Sigmoid colon (tissue), 7 donors: ENCODE measurements around the gene CMSS1. TPM values are rescaled to one million over a fixed set of nuclear protein-coding genes. Genes with fewer than 3 reads are reported as not detected.

Experiments used
- DNase-seq: peaks from one replicate; pipeline ENCODE4 v3.0.0-alpha.2; 2019
- H3K27ac ChIP-seq, 4 donors: fragments of 200-600 bp; sonication (generic); one replicate each; pipeline ENCODE4 v1.5.1; 2016 to 2019; ENCODE audit warnings: mild to moderate bottlenecking in 1 of 4
- H3K27me3 ChIP-seq, 3 donors: fragments of 200-600 bp; sonication (generic); one replicate each; pipeline ENCODE4 v1.5.1; 2019; ENCODE audit warnings: mild to moderate bottlenecking in 1 of 3
- H3K36me3 ChIP-seq, 4 donors: fragments of 200-600 bp; sonication (generic); one replicate each; pipeline ENCODE4 v1.5.1; 2016 to 2019
- H3K4me1 ChIP-seq, 4 donors: fragments of 200-600 bp; sonication (generic); one replicate each; pipeline ENCODE4 v1.5.1; 2017 to 2019
- H3K4me3 ChIP-seq, 4 donors: fragments of 200-600 bp; sonication (generic); one replicate each; pipeline ENCODE4 v1.5.1; 2017 to 2019; ENCODE audit warnings: mild to moderate bottlenecking in 2 of 4, moderate library complexity in 1 of 4
- H3K9me3 ChIP-seq, 4 donors: fragments of 200-600 bp in 3 of 4; sonication (generic) in 3 of 4; one replicate each; pipeline versions ENCODE4 v1.5.1 to v1.6.1; 2013 to 2019
- EP300 ChIP-seq, 4 donors: sonication (generic); formaldehyde crosslinking; IDR thresholded peaks; one replicate each; pipeline ENCODE4 v1.6.1; 2017; ENCODE audit warnings: antibody characterized with exemption in 4 of 4
- POLR2A ChIP-seq, 2 donors: fragments of 450-650 bp; IDR thresholded peaks; one replicate each; pipeline ENCODE4 v1.6.1; 2016; ENCODE audit warnings: antibody characterized with exemption in 2 of 2, mild to moderate bottlenecking in 2 of 2, moderate library complexity in 2 of 2
- POLR2AphosphoS5 ChIP-seq, 4 donors: sonication (generic); formaldehyde crosslinking; IDR thresholded peaks; one replicate each; pipeline ENCODE4 v1.6.1; 2017; ENCODE audit warnings: antibody characterized with exemption in 4 of 4
- WGBS, 2 donors: extraction: QIAGEN DNeasy Blood & Tissue Kit; methylation state at CpG; one replicate each; pipeline ENCODE4 v1.1.7; 2013; 5-methylcytosine and 5-hydroxymethylcytosine counted together
- intact Hi-C: fragments of 100-400 bp; cut with DNase I; formaldehyde crosslinking; loops from one replicate; pipeline ENCODE4 v1.15.1; 2023
- polyA plus RNA-seq, 3 donors: library from polyadenylated mRNA; stranded (reverse); fragments of 200-250 nt; gene quantifications; one replicate each; pipeline ENCODE4 v1.2.3, GENCODE V29; 2013
- total RNA-seq, 4 donors: library from RNA; depleted of rRNA; stranded (reverse); fragments of >200 nt; gene quantifications; one replicate each; pipeline ENCODE4 v1.1.0, GENCODE V29; 2016
- TF ChIP-seq, protein P1 (sequence below), 4 experiments: fragments of 450-650 bp in 3 of 4; fragments of 200-600 bp in 1 of 4; IDR thresholded peaks; one replicate each; pipeline ENCODE4 v1.5.1; 2016 to 2019; ENCODE audit warnings: antibody characterized with exemption in 4 of 4, mild to moderate bottlenecking in 3 of 4, moderate library complexity in 2 of 4
- donor health status: healthy with polysubstance abuse.
- donor health status: Bipolar disorder and iron deficiency.
- donor health status: healthy.

CMSS1 gene
- total and polyA plus RNA-seq, 7 donors = 6.0 to 19.4 (median 13.9) TPM

DNA sequence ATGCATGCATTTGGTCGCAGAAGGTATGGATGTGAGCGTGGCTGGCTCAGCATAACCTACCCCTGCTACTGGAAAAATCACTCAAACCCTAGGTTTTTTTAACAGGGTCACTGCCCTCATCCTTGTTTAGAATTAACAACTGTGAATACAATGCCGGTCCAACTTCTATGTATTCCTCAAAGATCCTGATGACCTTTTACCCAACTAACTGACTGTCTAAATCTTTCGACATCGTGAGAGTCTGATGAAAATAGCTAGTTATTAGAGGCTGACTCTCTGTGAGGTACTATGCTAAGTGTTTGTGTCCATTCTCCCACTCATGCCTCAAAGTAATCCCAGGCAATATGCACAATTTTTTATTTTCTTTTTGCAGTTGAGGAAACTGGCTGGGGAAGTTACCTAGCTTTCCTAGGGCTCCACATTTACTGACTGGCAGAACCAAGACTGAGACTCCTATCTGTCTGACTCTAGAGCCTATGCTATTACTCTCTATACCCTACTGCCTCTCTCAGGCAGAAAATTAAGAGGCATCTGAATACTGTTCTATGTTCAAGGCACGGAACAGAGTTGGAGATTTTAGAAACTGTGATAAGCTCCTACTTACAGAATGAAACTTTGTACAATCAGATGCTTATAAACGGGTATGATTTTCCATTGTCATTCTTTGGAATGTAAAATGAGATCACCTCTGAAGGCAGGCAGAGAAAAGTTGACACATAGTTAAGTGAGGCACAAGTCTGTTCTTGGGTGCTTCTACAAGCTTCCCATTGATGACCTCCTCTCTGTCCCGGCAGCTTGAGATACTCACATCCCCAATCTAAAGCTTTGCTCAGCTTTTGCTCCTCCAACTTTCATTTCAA, 240.3 kb downstream of the CMSS1 start:
- intact Hi-C loops = no loop called here
- no peak for DNase-seq
- Histone ChIP-seq H3K27me3 (no peaks in the 10 kb centered on the region), H3K9me3 (no peaks in the 10 kb centered on the region), H3K4me3 (no peak overlapping the region), H3K27ac (no peak overlapping the region), H3K36me3 (no peaks in the 10 kb centered on the region), H3K4me1 (no peaks in the 10 kb centered on the region)
- no peak for TF ChIP-seq POLR2AphosphoS5 (IDR thresholded peaks at IDR 0.05)
- TF ChIP-seq, protein P1, sequence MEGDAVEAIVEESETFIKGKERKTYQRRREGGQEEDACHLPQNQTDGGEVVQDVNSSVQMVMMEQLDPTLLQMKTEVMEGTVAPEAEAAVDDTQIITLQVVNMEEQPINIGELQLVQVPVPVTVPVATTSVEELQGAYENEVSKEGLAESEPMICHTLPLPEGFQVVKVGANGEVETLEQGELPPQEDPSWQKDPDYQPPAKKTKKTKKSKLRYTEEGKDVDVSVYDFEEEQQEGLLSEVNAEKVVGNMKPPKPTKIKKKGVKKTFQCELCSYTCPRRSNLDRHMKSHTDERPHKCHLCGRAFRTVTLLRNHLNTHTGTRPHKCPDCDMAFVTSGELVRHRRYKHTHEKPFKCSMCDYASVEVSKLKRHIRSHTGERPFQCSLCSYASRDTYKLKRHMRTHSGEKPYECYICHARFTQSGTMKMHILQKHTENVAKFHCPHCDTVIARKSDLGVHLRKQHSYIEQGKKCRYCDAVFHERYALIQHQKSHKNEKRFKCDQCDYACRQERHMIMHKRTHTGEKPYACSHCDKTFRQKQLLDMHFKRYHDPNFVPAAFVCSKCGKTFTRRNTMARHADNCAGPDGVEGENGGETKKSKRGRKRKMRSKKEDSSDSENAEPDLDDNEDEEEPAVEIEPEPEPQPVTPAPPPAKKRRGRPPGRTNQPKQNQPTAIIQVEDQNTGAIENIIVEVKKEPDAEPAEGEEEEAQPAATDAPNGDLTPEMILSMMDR (IDR thresholded peaks at IDR 0.05) = no peak
- no peak for TF ChIP-seq EP300 (IDR thresholded peaks at IDR 0.05)
- TF ChIP-seq POLR2A (IDR thresholded peaks at IDR 0.05) = no peak
- 90 to 92% methylated on average over 8 of the region's 8 CpGs for WGBS, 2 donors

DNA sequence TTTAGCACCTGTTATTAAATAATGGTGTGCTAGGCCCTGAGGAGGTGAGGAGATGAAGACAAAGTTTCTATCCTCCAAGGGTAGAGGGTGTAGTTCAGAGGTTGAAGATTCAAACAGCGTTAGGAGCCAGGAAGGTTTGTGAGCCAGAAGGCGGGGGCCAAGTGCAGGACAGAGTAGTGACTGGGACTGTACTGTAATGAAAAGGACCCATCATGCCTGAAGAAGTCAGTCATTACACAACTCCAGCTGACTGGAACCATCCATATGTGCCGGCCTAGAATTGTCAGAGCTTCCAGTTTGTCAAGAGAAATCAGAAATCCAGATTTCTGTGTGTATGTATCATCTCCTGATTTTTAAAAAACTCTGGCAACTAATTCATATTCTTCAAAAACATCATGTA, 241.8 kb downstream of the CMSS1 start:
- Histone ChIP-seq H3K27me3 (no peaks in the 10 kb centered on the region), H3K4me3 (no peak overlapping the region), H3K27ac (no peak overlapping the region), H3K36me3 (no peaks in the 10 kb centered on the region), H3K9me3 (no peaks in the 10 kb centered on the region), H3K4me1 (peaks cover 0 to 8% (median 2%) of the 10 kb centered on the region in 4 donors)
- intact Hi-C loops = no loop called here
- TF ChIP-seq, protein P1 (IDR thresholded peaks at IDR 0.05) = no peak
- no peak for DNase-seq
- 95 to 98% methylated on average over 3 of the region's 3 CpGs for WGBS, 2 donors

DNA sequence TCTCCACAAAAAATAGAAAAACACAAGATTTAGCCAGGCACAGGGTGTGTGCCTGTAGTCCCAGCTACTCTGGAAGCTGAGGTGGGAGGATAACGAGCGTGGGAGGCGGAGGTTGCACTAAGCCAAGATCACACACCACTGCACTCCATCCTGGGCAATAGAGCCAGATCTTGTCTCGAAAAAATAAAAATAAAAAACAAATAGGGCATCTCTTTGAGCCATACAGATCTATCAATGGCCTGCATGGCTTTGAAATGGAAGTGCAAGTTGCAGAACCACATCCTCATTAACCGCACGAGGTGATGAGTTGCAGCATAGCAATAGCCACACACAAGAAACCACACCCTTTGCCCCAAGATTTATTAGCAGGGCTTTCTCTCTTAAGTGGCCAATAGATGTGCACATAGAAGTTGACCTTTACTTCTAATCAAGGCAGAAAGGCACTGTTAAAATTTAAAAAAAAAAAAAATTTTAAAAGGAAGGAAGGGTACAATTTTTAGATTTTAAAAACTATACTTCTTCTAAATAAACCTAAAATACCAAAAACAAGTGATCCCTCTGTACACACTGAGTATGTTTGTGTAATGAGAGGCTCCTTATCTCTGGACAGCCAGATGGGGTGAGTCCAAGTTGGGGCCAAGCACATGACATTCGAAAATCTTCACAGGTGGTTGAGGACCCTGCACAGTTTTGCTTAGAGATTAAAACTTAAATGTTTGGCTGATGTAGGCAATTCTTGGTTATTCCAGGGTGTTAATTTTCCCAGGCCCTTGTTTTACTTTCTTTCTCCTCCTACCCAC, 243.2 kb downstream of the CMSS1 start:
- TF ChIP-seq EP300 (IDR thresholded peaks at IDR 0.05) (no peak), POLR2A (IDR thresholded peaks at IDR 0.05) (no peak), POLR2AphosphoS5 (IDR thresholded peaks at IDR 0.05) (no peak)
- TF ChIP-seq, protein P1 (IDR thresholded peaks at IDR 0.05) = no peak
- Histone ChIP-seq H3K4me3 (no peak overlapping the region), H3K36me3 (no peaks in the 10 kb centered on the region), H3K4me1 (peaks cover 0 to 12% (median 4%) of the 10 kb centered on the region in 4 donors), H3K27ac (no peak overlapping the region), H3K27me3 (no peaks in the 10 kb centered on the region), H3K9me3 (no peaks in the 10 kb centered on the region)
- WGBS, 2 donors = 76% methylated on average over 7 of the region's 7 CpGs
- DNase-seq = no peak
- intact Hi-C loops = no loop called here

DNA sequence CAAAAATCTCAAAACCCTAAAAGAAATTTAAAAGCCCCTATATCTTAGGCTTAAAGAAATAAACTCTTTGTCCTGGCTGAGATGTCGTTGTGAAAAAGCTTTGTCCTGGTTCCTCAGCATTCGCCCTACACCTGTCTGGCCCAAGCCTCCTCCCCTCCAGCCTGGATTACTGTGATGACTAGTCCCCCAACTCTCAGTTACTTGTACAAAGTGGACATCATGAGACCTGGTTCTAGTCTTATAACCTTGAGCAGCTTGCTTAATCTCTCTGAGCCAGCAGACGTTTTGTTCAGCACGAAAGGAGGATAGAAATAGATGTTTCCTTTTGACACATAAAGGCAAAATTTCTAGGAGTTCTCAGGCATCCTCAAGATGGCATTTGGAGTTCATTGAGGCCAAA, 245.0 kb downstream of the CMSS1 start:
- DNase-seq = no peak
- Histone ChIP-seq H3K4me1 (peaks cover 0 to 12% (median 4%) of the 10 kb centered on the region in 4 donors), H3K27me3 (no peaks in the 10 kb centered on the region), H3K27ac (no peak overlapping the region), H3K4me3 (no peak overlapping the region), H3K9me3 (no peaks in the 10 kb centered on the region), H3K36me3 (no peaks in the 10 kb centered on the region)
- intact Hi-C loops = no loop called here
- TF ChIP-seq POLR2AphosphoS5 (IDR thresholded peaks at IDR 0.05) (no peak), POLR2A (IDR thresholded peaks at IDR 0.05) (no peak), EP300 (IDR thresholded peaks at IDR 0.05) (no peak)
- TF ChIP-seq, protein P1 (IDR thresholded peaks at IDR 0.05) = no peak
- WGBS, 2 donors = 81 to 91% methylated on average over 4 of the region's 4 CpGs
